Measurements from ENCODE around the gene CLCN5.

CLCN5 gene

DNA sequence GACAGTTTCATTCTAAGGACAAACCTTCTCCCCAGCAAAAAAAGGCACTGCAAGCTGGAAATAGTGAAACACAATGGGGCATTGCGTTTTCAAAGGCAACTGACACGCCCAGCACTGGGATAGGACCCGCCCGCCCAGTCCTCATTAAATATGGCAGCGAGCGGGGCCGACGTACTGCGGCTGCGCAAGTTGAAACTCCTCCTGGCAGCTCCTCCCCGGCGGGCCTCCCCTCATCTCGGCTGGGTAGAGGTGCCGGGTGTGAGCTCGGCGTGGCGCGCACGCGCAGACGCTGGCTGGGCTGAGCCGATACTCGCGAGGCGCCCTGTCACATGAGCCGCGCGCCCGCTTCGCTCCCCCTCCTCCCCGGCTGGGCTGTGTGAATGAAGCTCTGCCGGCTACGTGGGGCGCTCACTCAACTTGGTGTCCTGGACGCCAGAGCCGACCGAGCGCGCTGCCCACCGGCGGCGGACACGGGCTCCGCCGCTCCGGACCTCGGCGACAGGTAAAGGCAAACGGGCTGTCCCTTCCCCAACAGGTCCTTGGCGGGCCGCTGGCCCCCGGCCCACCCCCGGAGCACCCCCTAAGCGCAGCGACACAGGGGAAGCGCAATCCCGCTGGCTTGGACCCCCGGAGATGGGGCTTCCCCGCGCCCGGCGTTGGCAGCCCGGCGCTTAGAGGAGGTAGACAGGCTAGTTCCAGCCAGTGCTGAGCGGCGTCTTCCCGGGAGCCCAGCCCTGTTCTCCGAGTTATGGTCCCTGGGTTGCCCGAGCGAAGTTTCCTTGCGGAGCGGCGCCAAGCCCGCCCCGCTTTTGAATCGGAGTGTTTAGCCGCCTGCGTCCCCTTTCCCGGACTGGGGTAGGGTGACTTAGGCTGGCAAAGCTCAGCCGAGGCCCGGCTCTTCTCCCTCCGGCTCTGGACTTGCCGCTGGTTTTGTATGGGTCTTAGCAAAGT lies at the start of gene CLCN5:
Gene CLCN5 (plus strand): TSS at position 306 of the 951 bp plus-strand sequence. CDS start 2,703 bp downstream, outside the sequence.
- DNase-seq, result peak; percentile 95

- DNase-seq, result peak; percentile 17
Measured at GRCh38 chrX:49876750-49877149, 45.6 kb upstream of the CLCN5 start.

- peak; percentile 39 for DNase-seq
Measured at GRCh38 chrX:49877397-49878101, 44.8 kb upstream of the CLCN5 start.

DNA sequence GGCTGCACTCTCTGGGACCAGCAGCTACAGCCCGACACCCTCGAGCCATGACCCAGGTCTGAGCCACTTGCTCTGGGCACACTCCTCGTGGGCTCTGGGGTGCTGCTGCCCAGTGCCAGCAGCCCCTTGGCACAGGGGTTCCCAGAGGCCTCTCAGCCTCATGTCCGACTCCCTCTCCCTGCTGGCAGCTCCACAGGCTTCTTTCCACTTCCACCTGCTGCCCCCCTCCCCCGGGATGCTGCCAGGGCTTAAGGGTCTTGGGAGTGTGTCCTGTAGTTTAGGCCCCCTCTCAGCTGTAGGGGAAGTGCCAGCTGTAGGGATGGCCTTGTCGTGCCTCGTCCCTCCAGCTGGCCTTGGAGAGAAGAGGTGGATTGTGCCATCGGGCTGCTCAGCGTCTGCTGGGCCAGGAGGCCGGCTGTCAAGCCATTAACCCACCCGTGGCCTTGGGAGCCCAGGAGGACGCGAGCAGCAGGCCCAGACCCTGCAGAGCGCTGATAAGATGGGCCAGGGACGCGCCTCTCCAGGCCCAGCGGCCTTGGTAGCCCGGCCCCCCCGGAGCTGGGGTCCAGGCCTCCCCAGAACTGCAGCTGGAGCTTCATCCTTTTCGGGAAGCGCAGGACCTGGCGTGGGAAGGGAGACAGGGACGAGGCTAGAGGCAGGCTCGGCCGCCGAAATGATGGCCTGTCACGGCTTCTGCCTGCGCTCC lies 44.1 kb upstream of the CLCN5 start:
- no peak for DNase-seq

DNA sequence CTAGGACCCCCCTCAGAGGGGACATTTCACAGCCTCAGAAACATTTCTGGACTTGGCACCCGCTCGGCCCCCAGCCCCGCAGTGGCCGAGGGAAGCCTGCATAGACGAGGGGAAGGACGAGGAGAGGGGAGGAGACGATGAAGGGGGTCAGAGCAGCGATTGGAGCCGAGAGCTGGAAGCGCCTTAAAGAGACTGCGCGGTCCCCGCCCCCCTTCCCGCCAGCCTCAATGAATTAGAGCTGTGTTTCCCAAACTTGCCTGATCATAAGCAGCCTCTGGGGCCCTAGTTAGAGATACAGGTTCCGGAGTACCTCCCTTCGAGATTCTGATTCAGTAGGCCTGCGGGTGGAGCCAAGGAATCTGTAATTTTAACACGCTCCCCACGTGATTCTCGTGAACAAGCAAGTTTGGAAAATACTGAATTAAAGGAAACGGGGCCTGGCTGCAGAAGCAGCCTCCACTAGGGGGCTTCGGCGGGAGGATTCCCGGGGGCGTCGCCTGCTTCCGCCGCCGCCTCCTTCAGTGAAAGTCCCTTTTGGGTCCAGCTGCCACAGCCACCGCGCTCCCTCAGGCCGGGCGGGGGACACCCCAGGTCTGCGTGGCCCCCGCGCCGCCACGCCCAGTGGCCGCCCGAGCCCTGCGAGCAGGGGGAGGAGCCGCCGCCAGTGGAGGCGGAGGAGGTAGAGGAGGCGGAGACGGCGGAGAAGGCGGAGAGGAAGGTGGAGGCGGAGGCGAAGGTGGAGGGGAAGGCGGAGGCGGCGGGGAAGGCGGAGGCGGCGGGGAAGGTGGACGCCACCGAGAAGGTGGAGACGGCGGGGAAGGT lies 43.4 kb upstream of the CLCN5 start, which contains the start of gene USP27X:
Gene USP27X (plus strand): TSS at position 651 of the 822 bp plus-strand sequence. CDS start 824 bp downstream, outside the sequence.
- DNase-seq, result peak; percentile 71

DNA sequence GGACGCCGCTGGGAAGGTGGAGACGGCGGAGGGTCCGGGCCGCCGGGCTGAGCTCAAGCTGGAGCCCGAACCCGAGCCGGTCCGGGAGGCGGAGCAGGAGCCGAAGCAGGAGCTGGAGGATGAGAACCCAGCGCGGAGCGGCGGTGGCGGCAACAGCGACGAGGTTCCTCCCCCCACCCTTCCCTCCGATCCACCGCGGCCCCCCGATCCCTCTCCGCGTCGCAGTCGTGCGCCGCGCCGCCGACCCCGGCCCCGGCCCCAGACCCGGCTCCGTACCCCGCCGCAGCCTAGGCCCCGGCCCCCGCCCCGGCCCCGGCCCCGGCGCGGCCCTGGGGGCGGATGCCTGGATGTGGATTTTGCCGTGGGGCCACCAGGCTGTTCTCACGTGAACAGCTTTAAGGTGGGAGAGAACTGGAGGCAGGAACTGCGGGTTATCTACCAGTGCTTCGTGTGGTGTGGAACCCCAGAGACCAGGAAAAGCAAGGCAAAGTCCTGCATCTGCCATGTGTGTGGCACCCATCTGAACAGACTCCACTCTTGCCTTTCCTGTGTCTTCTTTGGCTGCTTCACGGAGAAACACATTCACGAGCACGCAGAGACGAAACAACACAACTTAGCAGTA lies 42.6 kb upstream of the CLCN5 start:
- no peak for DNase-seq

DNA sequence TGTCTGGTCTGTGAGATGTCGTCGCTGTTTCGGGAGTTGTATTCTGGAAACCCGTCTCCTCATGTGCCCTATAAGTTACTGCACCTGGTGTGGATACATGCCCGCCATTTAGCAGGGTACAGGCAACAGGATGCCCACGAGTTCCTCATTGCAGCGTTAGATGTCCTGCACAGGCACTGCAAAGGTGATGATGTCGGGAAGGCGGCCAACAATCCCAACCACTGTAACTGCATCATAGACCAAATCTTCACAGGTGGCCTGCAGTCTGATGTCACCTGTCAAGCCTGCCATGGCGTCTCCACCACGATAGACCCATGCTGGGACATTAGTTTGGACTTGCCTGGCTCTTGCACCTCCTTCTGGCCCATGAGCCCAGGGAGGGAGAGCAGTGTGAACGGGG lies 41.7 kb upstream of the CLCN5 start:
- no peak for DNase-seq

DNA sequence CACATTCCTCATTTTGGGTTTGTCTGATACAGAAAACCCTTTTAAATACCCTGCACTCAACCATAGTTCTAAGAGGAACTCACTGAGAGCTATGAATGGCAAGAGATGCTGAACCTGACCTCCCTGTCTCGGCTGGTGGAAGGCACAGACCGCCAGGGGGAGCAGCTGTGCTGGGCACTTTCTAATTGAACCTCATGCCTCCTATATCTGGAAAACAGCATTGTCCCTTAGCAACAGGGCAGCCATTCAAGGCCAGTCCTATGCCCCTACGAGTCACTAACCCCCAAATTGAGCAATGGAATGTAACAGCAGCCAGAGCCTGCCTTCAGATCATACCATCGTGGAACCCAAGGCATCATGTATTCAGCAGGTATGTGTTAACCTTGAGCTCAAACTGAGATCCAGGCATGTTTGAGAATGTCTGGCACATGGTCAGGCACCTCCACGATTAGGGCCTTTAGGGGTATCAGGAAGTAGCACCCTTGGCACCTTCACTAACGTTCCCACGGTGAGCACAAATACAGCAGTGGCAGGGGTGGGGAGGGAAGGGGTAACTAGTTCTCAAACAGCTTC lies 38.0 kb upstream of the CLCN5 start:
- DNase-seq, result peak; percentile 69

DNA sequence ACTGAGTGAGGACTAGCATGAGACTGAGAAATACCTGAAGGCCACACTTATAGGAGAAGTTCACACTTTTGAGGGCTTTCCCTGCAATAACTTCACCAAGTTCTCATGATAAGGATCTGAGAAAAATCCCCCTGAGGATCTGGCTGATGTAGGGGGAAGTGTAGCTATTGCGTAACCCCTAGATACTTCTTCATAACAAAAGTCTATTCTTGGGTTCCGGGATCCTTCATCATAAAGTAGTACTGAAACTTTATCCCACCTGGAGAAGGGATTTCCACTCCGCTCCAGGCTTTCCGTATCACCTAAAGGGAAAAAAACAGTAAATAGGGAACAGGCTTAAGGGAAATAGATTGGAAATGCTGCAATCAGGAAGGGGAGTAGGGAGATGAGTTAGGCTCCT lies 29.9 kb upstream of the CLCN5 start:
- peak; percentile 42 for DNase-seq

GRCh38 chrX:49896951-49897350 lies 25.4 kb upstream of the CLCN5 start:
- no peak for DNase-seq

GRCh38 chrX:49901048-49901447 lies 21.3 kb upstream of the CLCN5 start:
- no peak for DNase-seq

DNA sequence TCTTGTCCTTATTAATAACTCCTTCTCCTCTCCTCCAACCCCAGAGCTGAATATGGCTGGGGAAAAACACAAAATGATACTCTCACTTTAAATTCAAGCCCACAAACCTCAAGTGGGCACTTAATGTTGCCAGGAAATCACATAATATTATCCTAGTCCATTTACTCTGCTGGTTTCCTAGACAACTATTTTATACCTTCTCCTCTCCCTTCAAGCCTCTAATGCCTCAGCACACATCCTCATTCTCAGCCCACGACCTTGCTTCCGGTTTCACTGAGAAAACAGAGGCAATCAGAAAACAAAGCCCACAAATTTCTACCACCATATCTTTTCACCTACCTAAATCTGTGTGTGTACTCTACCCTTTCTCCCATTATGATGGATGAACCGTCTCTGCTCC lies 12.1 kb upstream of the CLCN5 start:
- no peak for DNase-seq

GRCh38 chrX:49912086-49912485 lies 10.3 kb upstream of the CLCN5 start:
- no peak for DNase-seq

DNA sequence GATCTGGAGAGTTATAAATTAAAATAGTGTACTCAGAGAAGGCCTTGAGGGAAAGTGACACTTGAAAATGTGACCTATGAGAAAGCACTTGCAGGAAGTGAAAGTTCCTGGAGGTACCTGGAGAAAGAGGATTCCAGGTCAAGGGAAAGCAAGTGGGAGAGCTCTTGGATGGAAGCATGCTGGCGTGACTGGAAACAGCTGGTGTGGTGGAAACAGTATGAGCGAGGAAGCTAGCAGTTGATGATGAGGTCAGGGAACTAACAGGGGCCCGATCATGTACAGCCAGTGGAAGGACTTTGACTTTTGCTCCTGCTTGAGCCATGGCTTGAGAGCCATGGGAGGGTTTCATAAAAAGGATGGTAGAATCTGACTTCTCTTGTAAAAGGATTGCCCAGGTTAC lies 9.5 kb upstream of the CLCN5 start:
- DNase-seq, result no peak

DNA sequence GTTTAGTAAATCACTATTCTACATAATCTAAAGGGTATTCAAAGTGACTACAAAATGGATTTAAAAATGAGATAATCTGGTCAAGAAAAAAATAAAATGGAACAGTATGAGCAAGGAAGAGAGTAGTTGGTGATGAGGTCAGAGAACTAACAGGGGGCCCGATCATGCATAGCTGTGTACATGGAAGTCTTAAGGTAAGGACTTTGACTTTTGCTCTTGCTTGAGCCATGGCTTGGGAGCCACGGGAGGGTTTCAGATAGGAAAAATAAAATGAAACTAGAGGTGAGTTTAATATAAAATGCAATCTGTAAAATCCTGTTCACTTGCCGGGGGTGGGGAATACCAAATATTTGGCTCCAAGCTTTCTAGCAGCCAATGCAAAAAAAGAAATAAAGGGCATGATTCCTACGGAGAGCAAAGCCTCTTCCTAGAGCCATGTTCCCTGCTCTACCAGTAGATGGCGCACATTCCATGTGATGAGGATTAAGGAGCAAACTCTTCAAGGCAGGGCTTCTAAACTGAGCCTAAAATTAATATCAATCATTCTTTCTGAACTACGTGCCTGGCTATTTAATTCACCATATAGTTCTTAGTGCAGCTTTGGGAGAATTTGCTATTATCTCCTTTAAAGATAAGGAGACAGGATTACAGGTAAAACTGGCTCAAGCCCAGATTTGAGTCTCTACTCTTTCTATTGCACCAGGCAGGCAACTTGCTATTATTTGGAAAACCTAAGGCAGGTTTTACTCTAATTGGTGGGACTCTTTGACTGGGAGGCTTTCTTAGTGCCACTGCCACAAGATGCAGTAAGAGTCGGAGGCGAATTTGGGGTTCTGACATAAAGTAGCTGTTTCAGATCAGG lies 6.8 kb upstream of the CLCN5 start:
- peak; percentile 63 for DNase-seq

DNA sequence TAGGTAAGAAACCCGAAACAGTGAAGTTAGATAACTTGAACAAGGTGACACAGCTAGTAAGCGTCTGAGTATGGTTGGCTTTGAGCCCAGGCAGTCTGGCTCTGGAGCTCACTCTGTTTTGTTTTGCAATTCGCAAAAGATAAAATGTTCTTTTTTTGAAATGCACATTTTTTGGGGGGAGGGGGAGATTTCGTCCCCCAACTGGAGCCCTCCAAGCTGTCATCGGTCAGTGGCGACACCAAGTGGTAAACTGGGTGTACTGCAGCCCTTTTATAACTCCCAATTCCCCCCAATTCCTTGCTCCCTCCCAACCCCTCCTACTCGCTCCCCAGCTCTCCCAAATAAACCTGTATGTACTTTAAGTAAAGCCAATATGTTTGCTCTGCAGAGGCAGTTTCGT lies 2.8 kb upstream of the CLCN5 start:
- DNase-seq, result peak; percentile 22

DNA sequence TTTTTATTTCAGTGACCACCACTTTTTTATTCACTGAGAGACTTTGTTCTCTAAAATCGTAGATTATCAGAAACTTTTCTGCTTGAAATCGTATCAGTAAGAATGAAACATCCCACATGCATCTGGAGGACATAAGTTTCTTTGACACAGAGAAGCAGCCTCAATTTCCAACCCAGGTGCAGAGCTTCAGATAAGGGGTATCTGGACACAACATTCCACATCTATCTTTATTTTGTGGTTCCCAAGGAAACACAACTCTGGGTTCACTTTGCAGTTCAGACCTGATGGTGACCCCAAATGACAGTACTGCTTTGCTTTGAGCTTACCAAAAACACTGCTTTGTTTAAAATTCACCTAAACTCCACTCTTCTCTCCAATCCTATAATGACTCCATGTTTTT lies 1.3 kb upstream of the CLCN5 start:
- no peak for DNase-seq

- DNase-seq, result no peak
Measured at GRCh38 chrX:49925176-49925575, 2.8 kb downstream of the CLCN5 start.

DNA sequence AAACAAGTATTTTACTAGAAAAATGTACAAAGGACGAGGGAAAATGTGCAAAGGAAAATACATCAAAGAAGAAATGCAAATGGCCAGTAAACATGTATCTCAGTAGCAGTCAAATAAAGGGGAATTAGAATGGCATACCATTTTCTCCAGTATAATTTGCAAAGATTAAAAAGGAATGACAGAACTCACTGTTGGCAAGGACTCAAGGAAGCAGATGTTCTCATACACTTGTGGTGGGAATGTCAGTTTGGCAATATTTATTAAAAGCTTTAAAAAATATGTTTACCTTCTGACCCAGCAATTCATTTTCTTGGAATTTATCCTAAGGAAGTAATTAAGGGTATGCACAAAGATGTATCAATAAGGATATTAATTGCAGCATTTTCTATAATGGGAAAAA lies 7.6 kb downstream of the CLCN5 start:
- no peak for DNase-seq

GRCh38 chrX:49932791-49933190 lies 10.4 kb downstream of the CLCN5 start:
- DNase-seq, result no peak

GRCh38 chrX:49934148-49934547 lies 11.8 kb downstream of the CLCN5 start:
- peak; percentile 37 for DNase-seq
